HL-60 (cell line): ENCODE measurements around the gene IGFLR1.
A peak's percentile ranks its signal among the peaks of the same experiment; 100 is the strongest.

Experiments used
- DNase-seq, 2 experiments: peaks; one replicate each; pipeline ENCODE4 v3.0.0-alpha.2; 2010 to 2020; ENCODE audit warnings: low read depth in 1 of 2, low spot score in 1 of 2
- H3K27ac ChIP-seq: fragments of 250-450 bp; sonication (Bioruptor Pico); replicated peaks from 2 replicates; pipeline ENCODE4 v1.5.1; 2020; ENCODE audit warnings: mild to moderate bottlenecking, moderate library complexity
- H3K27me3 ChIP-seq: fragments of 250-450 bp; sonication (Bioruptor Pico); 2 replicates; pipeline ENCODE4 v1.5.1; 2021; ENCODE audit warnings: mild to moderate bottlenecking, moderate library complexity; ENCODE audit not compliant: insufficient read depth, poor library complexity, severe bottlenecking
- H3K4me3 ChIP-seq: replicated peaks from 2 replicates; pipeline ENCODE4 v1.5.1; 2011; ENCODE audit warnings: mild to moderate bottlenecking, control low read depth, low read length; ENCODE audit not compliant: insufficient read depth
- GABPA ChIP-seq: IDR thresholded peaks from 2 replicates; pipeline ENCODE4 v1.6.1; 2012; ENCODE audit warnings: low read depth
- POLR2AphosphoS5 ChIP-seq: IDR thresholded peaks from 2 replicates; pipeline ENCODE4 v1.6.1; 2012; ENCODE audit warnings: low read depth
- SPI1 ChIP-seq: IDR thresholded peaks from 2 replicates; pipeline ENCODE4 v1.6.1; 2012; ENCODE audit warnings: low read depth, mild to moderate bottlenecking, borderline replicate concordance
- TF ChIP-seq, protein P1 (sequence below): IDR thresholded peaks from one replicate; pipeline ENCODE4 v1.5.1; 2011; ENCODE audit warnings: low read length, control low read depth, inconsistent platforms; ENCODE audit not compliant: insufficient read depth
- TF ChIP-seq, protein P2 (sequence below): IDR thresholded peaks from 2 replicates; pipeline ENCODE4 v1.6.1; 2012; ENCODE audit warnings: low read depth; ENCODE audit not compliant: insufficient replicate concordance

Gene IGFLR1

DNA sequence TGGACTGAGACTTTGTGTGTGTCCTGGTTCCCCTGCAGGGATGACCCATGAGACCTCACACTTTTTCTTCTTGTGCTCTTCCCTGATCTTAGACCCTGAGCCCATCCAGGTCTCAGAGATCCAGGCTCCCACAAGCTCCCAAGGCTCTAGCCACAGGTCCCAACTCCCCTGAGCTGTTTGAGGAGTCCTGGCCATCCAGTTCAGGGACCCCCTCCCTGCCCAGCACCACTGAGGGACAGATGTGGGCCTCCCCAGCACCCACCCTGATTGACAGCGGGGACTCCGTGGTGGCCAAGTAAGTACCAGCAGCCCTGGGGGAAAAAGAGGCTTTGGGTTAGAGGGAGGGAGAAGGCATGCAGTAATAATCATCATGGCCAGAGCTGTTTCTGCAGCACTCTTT, 17.4 kb upstream of the IGFLR1 start:
- no peak overlapping the region for H3K27ac ChIP-seq
- H3K4me3 ChIP-seq, result no peak overlapping the region
- no peak for TF ChIP-seq GABPA
- TF ChIP-seq, protein P1, sequence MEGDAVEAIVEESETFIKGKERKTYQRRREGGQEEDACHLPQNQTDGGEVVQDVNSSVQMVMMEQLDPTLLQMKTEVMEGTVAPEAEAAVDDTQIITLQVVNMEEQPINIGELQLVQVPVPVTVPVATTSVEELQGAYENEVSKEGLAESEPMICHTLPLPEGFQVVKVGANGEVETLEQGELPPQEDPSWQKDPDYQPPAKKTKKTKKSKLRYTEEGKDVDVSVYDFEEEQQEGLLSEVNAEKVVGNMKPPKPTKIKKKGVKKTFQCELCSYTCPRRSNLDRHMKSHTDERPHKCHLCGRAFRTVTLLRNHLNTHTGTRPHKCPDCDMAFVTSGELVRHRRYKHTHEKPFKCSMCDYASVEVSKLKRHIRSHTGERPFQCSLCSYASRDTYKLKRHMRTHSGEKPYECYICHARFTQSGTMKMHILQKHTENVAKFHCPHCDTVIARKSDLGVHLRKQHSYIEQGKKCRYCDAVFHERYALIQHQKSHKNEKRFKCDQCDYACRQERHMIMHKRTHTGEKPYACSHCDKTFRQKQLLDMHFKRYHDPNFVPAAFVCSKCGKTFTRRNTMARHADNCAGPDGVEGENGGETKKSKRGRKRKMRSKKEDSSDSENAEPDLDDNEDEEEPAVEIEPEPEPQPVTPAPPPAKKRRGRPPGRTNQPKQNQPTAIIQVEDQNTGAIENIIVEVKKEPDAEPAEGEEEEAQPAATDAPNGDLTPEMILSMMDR, result no peak
- no peak for TF ChIP-seq SPI1
- TF ChIP-seq POLR2AphosphoS5, result no peak
- TF ChIP-seq, protein P2, sequence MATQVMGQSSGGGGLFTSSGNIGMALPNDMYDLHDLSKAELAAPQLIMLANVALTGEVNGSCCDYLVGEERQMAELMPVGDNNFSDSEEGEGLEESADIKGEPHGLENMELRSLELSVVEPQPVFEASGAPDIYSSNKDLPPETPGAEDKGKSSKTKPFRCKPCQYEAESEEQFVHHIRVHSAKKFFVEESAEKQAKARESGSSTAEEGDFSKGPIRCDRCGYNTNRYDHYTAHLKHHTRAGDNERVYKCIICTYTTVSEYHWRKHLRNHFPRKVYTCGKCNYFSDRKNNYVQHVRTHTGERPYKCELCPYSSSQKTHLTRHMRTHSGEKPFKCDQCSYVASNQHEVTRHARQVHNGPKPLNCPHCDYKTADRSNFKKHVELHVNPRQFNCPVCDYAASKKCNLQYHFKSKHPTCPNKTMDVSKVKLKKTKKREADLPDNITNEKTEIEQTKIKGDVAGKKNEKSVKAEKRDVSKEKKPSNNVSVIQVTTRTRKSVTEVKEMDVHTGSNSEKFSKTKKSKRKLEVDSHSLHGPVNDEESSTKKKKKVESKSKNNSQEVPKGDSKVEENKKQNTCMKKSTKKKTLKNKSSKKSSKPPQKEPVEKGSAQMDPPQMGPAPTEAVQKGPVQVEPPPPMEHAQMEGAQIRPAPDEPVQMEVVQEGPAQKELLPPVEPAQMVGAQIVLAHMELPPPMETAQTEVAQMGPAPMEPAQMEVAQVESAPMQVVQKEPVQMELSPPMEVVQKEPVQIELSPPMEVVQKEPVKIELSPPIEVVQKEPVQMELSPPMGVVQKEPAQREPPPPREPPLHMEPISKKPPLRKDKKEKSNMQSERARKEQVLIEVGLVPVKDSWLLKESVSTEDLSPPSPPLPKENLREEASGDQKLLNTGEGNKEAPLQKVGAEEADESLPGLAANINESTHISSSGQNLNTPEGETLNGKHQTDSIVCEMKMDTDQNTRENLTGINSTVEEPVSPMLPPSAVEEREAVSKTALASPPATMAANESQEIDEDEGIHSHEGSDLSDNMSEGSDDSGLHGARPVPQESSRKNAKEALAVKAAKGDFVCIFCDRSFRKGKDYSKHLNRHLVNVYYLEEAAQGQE, result no peak
- no peaks in the 10 kb centered on the region for H3K27me3 ChIP-seq
- DNase-seq, result no peak

DNA sequence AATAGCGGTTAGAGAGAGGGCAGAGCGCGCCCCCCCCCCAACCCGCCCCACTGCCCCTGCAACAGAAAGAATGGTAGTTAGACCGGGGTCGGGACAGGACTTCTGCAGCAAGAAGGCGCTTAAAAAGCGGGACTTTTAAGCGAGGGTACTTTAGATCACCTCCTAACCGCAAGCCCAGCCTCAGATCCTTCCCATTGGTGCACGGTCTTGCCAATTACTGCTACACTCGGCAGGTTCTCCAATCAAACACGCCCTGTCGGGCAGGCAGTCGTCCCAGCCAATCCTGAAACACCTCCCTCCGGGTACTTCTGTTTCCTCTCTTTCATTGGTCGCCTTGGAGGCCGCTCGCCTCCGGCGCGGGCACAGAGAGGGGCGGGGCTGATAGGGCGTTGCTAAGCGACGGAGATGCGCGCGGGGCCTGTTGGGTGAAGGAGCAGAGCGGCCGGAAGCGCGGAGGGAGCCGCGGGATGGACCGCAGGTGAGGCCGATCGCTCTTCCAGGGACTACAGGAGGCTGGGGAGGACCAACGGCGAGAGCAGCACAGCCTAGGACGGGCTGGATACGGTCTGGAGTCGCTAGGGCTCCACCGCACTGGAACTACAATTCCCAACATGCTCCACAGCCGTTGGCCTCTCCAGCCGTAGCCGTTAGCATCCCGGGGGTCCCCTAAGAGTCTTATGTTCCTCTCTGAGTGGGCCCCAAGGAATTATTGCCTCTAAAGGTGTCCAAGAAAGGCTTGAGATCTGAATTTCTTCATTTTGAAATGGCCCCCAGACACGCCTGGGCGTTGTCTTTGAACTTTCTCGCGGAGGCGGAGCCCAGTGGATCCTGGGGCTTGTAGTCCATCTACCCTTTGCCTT, 15.7 kb upstream of the IGFLR1 start, which contains the start of gene PROSER3:
TSS of gene PROSER3 (plus strand) at position 428 of the 860 bp plus-strand sequence. CDS start at position 468, 40 bp downstream.
- peak; percentile 99 to 100 for DNase-seq
- H3K27ac ChIP-seq, result peak within 1 kb of the TSS; percentile 96
- TF ChIP-seq, protein P1, result no peak
- no peak for TF ChIP-seq SPI1
- TF ChIP-seq, protein P2, result no peak
- TF ChIP-seq GABPA, result peak; percentile 52; the same call in 1 of the 2 replicates
- peak; percentile 77 for TF ChIP-seq POLR2AphosphoS5
- no peaks in the 10 kb centered on the region for H3K27me3 ChIP-seq
- H3K4me3 ChIP-seq, result peak within 1 kb of the TSS; percentile 88

DNA sequence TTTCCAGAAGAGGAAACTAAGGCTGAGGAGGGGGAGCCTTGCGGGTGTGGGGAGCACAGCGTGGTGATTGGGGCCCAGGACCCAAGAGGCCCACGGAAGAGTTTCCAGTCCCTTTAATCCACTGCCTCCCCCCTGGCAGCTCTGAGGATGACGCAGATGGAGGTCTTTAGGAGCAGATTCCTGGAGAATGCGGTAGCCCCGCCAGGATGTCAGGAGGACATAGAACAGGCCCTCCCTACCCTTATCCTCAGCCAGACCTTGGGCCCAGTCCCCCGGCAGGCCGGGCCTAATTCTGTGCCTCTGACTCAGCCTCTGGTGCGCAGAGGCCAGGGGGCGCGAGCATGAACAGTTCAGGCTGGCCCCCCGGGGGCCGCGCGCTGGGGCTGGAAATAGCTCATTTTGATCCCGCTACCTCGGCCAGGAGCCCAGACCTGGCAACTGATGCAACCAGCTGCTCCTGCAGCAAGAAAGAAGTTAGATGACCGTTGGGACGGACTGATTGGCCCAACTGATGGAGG, 15.0 kb upstream of the IGFLR1 start:
- Histone ChIP-seq H3K27ac (peak overlapping the region; percentile 96), H3K4me3 (peak overlapping the region; percentile 48), H3K27me3 (no peaks in the 10 kb centered on the region)
- TF ChIP-seq, protein P1, result no peak
- no peak for TF ChIP-seq GABPA
- no peak for TF ChIP-seq SPI1
- TF ChIP-seq, protein P2, result no peak
- TF ChIP-seq POLR2AphosphoS5, result no peak
- no peak for DNase-seq
